Gastrocnemius medialis (tissue), 4 donors: ENCODE results near the gene GRAP2.

Experiments
- CTCF ChIP-seq, 5 experiments: fragments of 450-650 bp in 3 of 5; fragments of 200-600 bp in 2 of 5; sonication (generic) in 2 of 5; IDR thresholded peaks in 4 of 5; conservative IDR thresholded peaks in 1 of 5; 1 replicate in 4 of 5; 2 replicates in 1 of 5; pipeline ENCODE4 v1.5.1; 2016 to 2019; ENCODE audit warnings: antibody characterized with exemption in 5 of 5, mild to moderate bottlenecking in 3 of 5, moderate library complexity in 3 of 5
- POLR2A ChIP-seq, 2 donors: fragments of 450-650 bp; IDR thresholded peaks; one replicate each; pipeline ENCODE4 v1.6.1; 2017; ENCODE audit warnings: antibody characterized with exemption in 2 of 2, mild to moderate bottlenecking in 2 of 2, moderate library complexity in 2 of 2

- TF ChIP-seq CTCF (IDR thresholded peaks at IDR 0.05 in 4 of 5, conservative IDR thresholded peaks at IDR 0.05 in 1 of 5) (no peak), POLR2A (IDR thresholded peaks at IDR 0.05) (no peak)
These were observed 3.0 kb upstream of the GRAP2 start for GRCh38 chr22:39897841-39898240.
